ENCODE data around the gene UGT1A7.
"Not testable (repeated sequence)": the region's sequence is repeated elsewhere in the genome, so short reads cannot be mapped to it uniquely, and the experiment has no call there.

The UGT1A7 gene

DNA sequence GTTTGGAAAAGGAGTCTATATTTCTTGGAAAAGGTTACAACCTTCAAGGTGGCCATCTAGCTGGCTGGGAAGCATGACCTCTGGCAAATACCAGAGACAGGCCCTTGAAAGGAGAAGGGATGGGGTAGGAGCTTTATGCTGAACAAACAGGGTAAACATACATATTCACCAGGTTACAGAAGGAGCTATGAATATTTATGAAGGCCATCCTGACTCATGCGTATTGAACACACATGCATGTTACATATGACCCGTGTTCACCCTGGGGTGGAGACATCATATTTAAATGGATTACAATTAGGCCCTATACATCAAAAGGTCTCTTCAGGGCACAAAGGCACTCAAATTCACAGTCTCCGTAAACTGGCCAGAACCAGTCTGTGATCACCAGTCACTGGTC is 25.8 kb upstream of the UGT1A7 start:
- H3K4me3 ChIP-seq (ENCODE audit: insufficient read depth, low read depth, low read length, poor library complexity, severe bottlenecking); H3K36me3 ChIP-seq (ENCODE audit: control insufficient read depth, insufficient read depth, low read length); H3K27me3 ChIP-seq (replicated peaks; ENCODE audit: control insufficient read depth, insufficient read depth, low read length, poor library complexity, severe bottlenecking); H3K27ac ChIP-seq (ENCODE audit: insufficient read depth, low read length, poor library complexity, severe bottlenecking); H3K9me3 ChIP-seq (ENCODE audit: control insufficient read depth, low read length); DNase-seq; H3K4me1 ChIP-seq (ENCODE audit: control insufficient read depth, insufficient read depth, low read length, poor library complexity, severe bottlenecking): not testable (repeated sequence)

DNA sequence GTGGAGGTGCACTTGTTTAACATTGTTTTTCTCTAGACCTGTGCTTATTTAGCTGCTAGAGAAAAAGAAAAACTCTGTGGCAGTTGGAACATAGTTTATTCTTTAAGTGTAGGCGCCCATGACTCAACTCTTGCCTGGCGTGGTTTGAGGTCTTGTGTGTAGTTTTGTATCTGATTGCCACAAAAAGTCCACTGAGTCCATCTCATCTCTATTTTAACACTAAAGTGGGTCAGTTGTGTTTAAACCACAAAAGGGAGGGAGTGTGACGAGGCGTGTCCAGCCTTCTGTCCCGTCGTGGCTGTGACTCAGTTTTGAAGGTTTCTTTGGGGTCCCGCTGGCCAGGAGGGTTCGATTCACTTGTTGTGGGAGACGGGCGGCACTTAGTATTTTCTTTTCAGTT is 25.3 kb upstream of the UGT1A7 start:
- Histone ChIP-seq H3K36me3 (ENCODE audit: control insufficient read depth, insufficient read depth, low read length) (no peaks in the 10 kb centered on the region), H3K27ac (ENCODE audit: insufficient read depth, low read length, poor library complexity, severe bottlenecking) (no peak overlapping the region), H3K4me1 (ENCODE audit: control insufficient read depth, insufficient read depth, low read length, poor library complexity, severe bottlenecking) (no peaks in the 10 kb centered on the region), H3K9me3 (ENCODE audit: control insufficient read depth, low read length) (no peaks in the 10 kb centered on the region), H3K27me3 (replicated peaks; ENCODE audit: control insufficient read depth, insufficient read depth, low read length, poor library complexity, severe bottlenecking) (no peaks in the 10 kb centered on the region), H3K4me3 (ENCODE audit: insufficient read depth, low read depth, low read length, poor library complexity, severe bottlenecking) (no peak overlapping the region)
- DNase-seq: no peak

DNA sequence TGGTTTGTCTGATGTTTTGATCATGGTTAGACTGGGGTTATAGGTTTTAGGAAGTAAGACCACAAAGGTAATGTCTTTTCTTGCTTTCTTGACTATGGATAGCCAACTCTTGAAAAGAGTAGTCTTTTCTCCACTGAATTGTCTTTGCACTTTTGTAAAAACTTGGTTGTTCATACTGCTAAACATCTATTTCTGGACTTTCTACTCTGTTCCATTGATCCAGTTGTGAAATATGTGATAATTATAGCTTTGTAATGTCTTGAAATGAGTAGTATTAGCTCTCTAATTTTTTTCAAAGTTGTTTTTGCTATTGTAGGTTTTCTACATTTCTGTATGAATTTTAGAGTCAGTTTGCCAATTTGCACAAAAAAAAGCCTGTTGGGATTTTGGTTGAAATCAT is 23.1 kb upstream of the UGT1A7 start:
- Histone ChIP-seq H3K4me3 (ENCODE audit: insufficient read depth, low read depth, low read length, poor library complexity, severe bottlenecking) (no peak overlapping the region), H3K9me3 (ENCODE audit: control insufficient read depth, low read length) (no peaks in the 10 kb centered on the region), H3K36me3 (ENCODE audit: control insufficient read depth, insufficient read depth, low read length) (no peaks in the 10 kb centered on the region), H3K27ac (ENCODE audit: insufficient read depth, low read length, poor library complexity, severe bottlenecking) (no peak overlapping the region), H3K4me1 (ENCODE audit: control insufficient read depth, insufficient read depth, low read length, poor library complexity, severe bottlenecking) (no peaks in the 10 kb centered on the region), H3K27me3 (replicated peaks; ENCODE audit: control insufficient read depth, insufficient read depth, low read length, poor library complexity, severe bottlenecking) (no peaks in the 10 kb centered on the region)
- no peak for DNase-seq

- Histone ChIP-seq H3K36me3 (ENCODE audit: control insufficient read depth, insufficient read depth, low read length) (no peaks in the 10 kb centered on the region), H3K27ac (ENCODE audit: insufficient read depth, low read length, poor library complexity, severe bottlenecking) (no peak overlapping the region), H3K27me3 (replicated peaks; ENCODE audit: control insufficient read depth, insufficient read depth, low read length, poor library complexity, severe bottlenecking) (no peaks in the 10 kb centered on the region), H3K9me3 (ENCODE audit: control insufficient read depth, low read length) (no peaks in the 10 kb centered on the region), H3K4me1 (ENCODE audit: control insufficient read depth, insufficient read depth, low read length, poor library complexity, severe bottlenecking) (no peaks in the 10 kb centered on the region), H3K4me3 (ENCODE audit: insufficient read depth, low read depth, low read length, poor library complexity, severe bottlenecking) (no peak overlapping the region)
- DNase-seq: no peak
These were observed 17.8 kb upstream of the UGT1A7 start for GRCh38 chr2:233663911-233664310.

DNA sequence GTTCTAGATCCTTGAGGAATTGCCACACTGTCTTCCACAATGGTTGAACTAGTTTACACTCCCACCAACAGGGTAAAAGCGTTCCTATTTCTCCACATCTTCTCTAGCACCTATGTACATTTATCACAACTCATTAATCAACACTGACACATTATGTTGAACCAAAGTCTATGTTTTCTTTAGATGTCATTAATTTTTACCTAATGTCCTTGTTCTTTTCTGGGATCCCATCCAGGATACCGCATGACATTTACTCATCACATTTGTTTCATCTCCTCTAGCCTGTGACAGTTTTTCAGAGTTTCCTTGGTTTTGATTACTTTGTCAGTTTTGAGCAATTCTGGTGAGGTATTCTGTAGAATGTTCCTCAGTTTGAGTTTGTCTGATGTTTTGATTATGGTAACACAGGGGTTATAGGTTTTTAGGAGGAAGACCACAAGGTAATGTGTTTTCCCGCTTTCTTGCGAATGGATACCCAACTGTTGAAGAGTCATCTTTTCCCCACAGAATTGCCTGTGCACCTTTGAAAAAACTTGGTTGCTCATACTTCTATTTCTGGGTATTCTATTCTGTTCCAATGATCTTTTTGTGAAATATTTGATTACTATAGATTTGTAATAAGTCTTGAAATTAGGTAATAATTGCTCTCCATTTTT is 13.0 kb upstream of the UGT1A7 start:
- Histone ChIP-seq H3K36me3 (ENCODE audit: control insufficient read depth, insufficient read depth, low read length) (no peaks in the 10 kb centered on the region), H3K4me1 (ENCODE audit: control insufficient read depth, insufficient read depth, low read length, poor library complexity, severe bottlenecking) (no peaks in the 10 kb centered on the region), H3K9me3 (ENCODE audit: control insufficient read depth, low read length) (no peaks in the 10 kb centered on the region), H3K27me3 (replicated peaks; ENCODE audit: control insufficient read depth, insufficient read depth, low read length, poor library complexity, severe bottlenecking) (no peaks in the 10 kb centered on the region), H3K27ac (ENCODE audit: insufficient read depth, low read length, poor library complexity, severe bottlenecking) (no peak overlapping the region), H3K4me3 (ENCODE audit: insufficient read depth, low read depth, low read length, poor library complexity, severe bottlenecking) (no peak overlapping the region)
- DNase-seq: no peak

GRCh38 chr2:233671290-233672161 is 10.2 kb upstream of the UGT1A7 start, which contains the start of gene UGT1A9:
Gene UGT1A9 (plus strand): TSS chr2:233671898. CDS start chr2:233671935, 37 bp downstream.
- no peak for DNase-seq
- Histone ChIP-seq H3K9me3 (ENCODE audit: control insufficient read depth, low read length) (no peaks in the 10 kb centered on the region), H3K27me3 (replicated peaks; ENCODE audit: control insufficient read depth, insufficient read depth, low read length, poor library complexity, severe bottlenecking) (no peaks in the 10 kb centered on the region), H3K4me1 (ENCODE audit: control insufficient read depth, insufficient read depth, low read length, poor library complexity, severe bottlenecking) (no peaks in the 10 kb centered on the region), H3K27ac (ENCODE audit: insufficient read depth, low read length, poor library complexity, severe bottlenecking) (no peak within 1 kb of the TSS), H3K4me3 (ENCODE audit: insufficient read depth, low read depth, low read length, poor library complexity, severe bottlenecking) (no peak within 1 kb of the TSS), H3K36me3 (ENCODE audit: control insufficient read depth, insufficient read depth, low read length) (no peaks in the 10 kb centered on the region)

DNA sequence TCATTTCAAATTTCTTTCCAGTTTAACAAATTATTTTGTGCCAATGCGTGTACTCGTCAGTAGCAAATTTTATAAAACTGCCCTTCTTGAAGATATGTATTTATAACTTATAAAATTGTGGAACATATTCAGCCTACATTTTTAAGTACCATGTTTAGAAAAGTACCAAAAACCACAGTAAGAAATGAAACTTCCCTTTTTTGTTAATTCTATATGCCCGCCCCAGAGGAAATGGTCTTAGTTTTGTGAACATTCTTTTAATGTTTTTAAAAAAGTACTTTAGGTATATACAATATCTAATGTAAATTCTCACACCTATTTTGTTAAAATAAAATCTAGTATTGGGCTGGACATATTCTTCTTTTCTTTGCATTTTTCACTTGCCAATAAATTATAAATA is 8.8 kb upstream of the UGT1A7 start:
- Histone ChIP-seq H3K9me3 (ENCODE audit: control insufficient read depth, low read length) (no peaks in the 10 kb centered on the region), H3K27ac (ENCODE audit: insufficient read depth, low read length, poor library complexity, severe bottlenecking) (no peak overlapping the region), H3K36me3 (ENCODE audit: control insufficient read depth, insufficient read depth, low read length) (no peaks in the 10 kb centered on the region), H3K27me3 (replicated peaks; ENCODE audit: control insufficient read depth, insufficient read depth, low read length, poor library complexity, severe bottlenecking) (no peaks in the 10 kb centered on the region), H3K4me3 (ENCODE audit: insufficient read depth, low read depth, low read length, poor library complexity, severe bottlenecking) (no peak overlapping the region), H3K4me1 (ENCODE audit: control insufficient read depth, insufficient read depth, low read length, poor library complexity, severe bottlenecking) (no peaks in the 10 kb centered on the region)
- DNase-seq: no peak

GRCh38 chr2:233673896-233674295 is 7.8 kb upstream of the UGT1A7 start:
- H3K27me3 ChIP-seq (replicated peaks; ENCODE audit: control insufficient read depth, insufficient read depth, low read length, poor library complexity, severe bottlenecking): no peaks in the 10 kb centered on the region
- no peak overlapping the region for H3K27ac ChIP-seq (ENCODE audit: insufficient read depth, low read length, poor library complexity, severe bottlenecking)
- DNase-seq: no peak
- H3K4me3 ChIP-seq (ENCODE audit: insufficient read depth, low read depth, low read length, poor library complexity, severe bottlenecking): no peak overlapping the region
- no peaks in the 10 kb centered on the region for H3K4me1 ChIP-seq (ENCODE audit: control insufficient read depth, insufficient read depth, low read length, poor library complexity, severe bottlenecking)
- H3K36me3 ChIP-seq (ENCODE audit: control insufficient read depth, insufficient read depth, low read length): no peaks in the 10 kb centered on the region
- no peaks in the 10 kb centered on the region for H3K9me3 ChIP-seq (ENCODE audit: control insufficient read depth, low read length)

DNA sequence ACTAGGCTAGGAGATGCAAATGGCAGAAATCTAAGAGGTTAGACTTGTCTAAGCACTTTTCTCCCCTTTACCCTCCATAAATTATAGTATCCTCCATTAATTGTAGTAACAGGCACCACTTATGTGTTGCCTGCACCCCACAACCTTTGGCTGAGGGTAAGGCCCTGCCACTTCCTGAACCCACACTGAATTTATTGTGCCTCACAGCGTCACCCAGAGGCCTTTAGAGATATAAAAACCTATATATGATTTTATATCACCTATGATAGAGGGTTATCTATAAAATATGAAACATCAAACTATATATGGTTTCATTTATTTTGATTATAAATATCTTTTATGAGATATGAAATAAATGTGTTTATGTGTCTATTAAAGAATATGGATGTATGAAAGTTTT is 7.4 kb upstream of the UGT1A7 start:
- H3K4me3 ChIP-seq (ENCODE audit: insufficient read depth, low read depth, low read length, poor library complexity, severe bottlenecking): no peak overlapping the region
- DNase-seq: no peak
- no peaks in the 10 kb centered on the region for H3K4me1 ChIP-seq (ENCODE audit: control insufficient read depth, insufficient read depth, low read length, poor library complexity, severe bottlenecking)

GRCh38 chr2:233674995-233675394 is 6.7 kb upstream of the UGT1A7 start:
- DNase-seq: no peak
- Histone ChIP-seq H3K4me1 (ENCODE audit: control insufficient read depth, insufficient read depth, low read length, poor library complexity, severe bottlenecking) (no peaks in the 10 kb centered on the region), H3K4me3 (ENCODE audit: insufficient read depth, low read depth, low read length, poor library complexity, severe bottlenecking) (no peak overlapping the region), H3K27me3 (replicated peaks; ENCODE audit: control insufficient read depth, insufficient read depth, low read length, poor library complexity, severe bottlenecking) (no peaks in the 10 kb centered on the region), H3K36me3 (ENCODE audit: control insufficient read depth, insufficient read depth, low read length) (no peaks in the 10 kb centered on the region), H3K9me3 (ENCODE audit: control insufficient read depth, low read length) (no peaks in the 10 kb centered on the region), H3K27ac (ENCODE audit: insufficient read depth, low read length, poor library complexity, severe bottlenecking) (no peak overlapping the region)

More for the DNA sequence above, 7.4 kb upstream of the UGT1A7 start:
- no peaks in the 10 kb centered on the region for H3K36me3 ChIP-seq (ENCODE audit: control insufficient read depth, insufficient read depth, low read length)
- H3K27me3 ChIP-seq (replicated peaks; ENCODE audit: control insufficient read depth, insufficient read depth, low read length, poor library complexity, severe bottlenecking): no peaks in the 10 kb centered on the region
- no peaks in the 10 kb centered on the region for H3K9me3 ChIP-seq (ENCODE audit: control insufficient read depth, low read length)
- no peak overlapping the region for H3K27ac ChIP-seq (ENCODE audit: insufficient read depth, low read length, poor library complexity, severe bottlenecking)

All from effector memory CD4-positive, alpha-beta T cell (primary cell).